GM21390 (cell line): ENCODE measurements around the gene PPP1R16B.

Experiments used
- ATAC-seq: cut with Tn5 transposase; IDR thresholded peaks from one replicate; pipeline ENCODE4 v1.9.1; 2021; ENCODE audit not compliant: unreplicated experiment

Gene PPP1R16B

DNA sequence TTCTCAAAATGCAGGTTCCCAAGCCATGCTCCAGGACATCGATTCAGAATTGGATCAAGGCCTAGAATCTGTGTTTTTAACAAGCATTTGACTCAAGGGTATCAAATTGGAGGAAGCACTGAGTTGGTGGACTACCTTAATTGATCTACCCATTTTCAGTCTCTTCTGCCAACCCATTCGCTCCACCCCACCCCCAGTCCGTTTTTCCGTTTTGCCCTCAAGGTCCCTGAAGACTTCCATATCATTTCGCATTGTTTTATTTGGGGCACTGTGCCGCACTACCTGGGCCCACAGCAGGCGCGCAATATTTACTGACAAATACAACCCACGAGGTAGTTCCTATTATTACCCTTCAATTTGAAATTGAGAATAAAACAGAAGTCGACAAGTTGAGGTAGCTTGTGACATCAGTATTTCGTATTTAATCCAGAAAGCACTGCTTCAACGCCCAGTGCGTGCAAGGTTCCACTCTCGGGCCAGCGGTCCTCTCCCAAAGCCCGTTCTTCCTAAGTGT lies 156.1 kb downstream of the PPP1R16B start:
- ATAC-seq = no peak

DNA sequence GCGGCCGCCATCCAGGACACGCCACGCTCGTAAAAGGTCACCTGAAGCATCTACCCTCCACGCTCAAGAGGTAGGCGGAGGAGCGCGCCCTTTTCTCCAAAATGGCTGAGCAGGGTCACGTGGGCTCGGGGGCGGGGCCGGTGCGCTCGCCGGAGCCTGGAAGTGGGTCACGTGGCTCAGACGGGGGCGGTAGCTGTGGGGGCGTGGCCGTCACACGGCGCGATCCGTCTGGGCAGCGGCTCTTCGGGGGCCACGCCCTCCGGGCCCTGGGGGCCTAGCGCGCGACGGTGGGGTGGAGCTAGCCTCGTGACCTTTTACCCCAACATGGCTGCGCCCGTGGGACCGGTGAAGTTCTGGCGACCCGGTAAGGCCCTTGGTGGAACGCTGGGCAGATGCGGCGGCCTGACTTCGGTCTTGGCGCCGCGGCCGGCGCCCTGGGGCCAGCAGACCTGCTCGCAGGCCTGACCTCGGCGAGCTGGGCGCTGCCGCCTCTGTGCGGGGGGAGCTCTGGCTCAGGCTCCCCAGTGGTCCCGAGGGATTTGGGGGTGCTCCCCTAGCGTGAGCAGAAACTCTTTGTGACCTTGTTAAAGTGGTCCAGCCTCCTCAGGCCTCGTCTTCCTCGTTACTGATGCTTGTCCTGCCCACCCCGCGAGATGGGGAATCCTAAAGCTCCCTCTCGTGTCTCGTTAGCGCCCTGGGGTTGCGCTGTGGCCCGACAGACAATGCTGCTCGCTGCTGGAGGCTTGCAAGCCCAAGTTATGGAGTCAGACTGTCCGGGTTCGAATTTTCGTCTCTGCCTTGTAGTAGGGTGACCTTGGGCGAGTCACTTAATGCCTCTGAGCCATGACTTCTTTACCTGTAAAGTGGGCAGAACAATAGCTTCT lies 156.8 kb downstream of the PPP1R16B start, which contains the start of gene DHX35:
TSS of gene DHX35 (plus strand) at position 301 of the 884 bp plus-strand sequence. CDS start at position 325, 24 bp downstream.
- ATAC-seq = peak; percentile 97

DNA sequence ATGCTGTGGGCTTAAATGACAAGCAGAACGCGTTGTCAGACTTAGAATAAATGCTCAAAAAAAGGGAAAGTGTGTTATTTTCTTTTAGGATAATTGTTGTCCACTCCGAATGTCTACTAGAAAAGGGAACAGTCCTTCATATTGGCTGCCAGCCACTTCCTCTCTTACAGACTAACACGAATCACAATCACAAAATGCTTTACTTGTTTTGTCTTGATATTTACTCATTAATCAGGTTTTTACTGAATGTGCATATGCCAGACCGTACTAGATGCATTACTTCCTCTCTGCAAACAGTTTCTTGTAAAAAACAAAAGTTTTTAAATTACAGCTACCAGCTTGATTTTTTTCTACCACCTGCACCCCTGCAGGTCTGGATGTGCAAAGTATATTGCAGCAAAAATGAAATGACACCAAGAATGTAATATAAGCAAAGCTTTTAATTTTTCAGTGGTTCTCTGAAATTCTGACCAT lies 157.5 kb downstream of the PPP1R16B start:
- ATAC-seq = no peak

- ATAC-seq = no peak
Observed at GRCh38 chr20:38963745-38964144, 158.2 kb downstream of the PPP1R16B start.

DNA sequence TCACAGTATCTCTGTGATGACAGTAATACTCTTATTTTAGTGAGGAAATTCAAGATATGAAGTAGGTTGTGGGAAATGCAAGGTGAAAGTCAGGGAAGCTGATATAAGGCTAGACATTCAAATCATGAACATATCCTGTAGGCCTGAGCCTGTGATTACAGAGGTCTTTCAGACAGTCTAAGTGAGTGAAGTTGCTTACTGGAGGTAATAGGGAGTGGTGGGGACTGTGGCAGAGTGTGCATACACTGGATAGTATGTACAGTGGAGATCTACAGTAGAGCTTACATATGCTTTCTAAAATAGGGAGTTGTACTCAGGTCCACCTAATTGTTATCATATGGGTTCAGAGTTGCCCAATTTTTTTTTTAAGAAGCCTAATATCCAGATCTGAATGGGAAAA lies 159.8 kb downstream of the PPP1R16B start:
- ATAC-seq = no peak

DNA sequence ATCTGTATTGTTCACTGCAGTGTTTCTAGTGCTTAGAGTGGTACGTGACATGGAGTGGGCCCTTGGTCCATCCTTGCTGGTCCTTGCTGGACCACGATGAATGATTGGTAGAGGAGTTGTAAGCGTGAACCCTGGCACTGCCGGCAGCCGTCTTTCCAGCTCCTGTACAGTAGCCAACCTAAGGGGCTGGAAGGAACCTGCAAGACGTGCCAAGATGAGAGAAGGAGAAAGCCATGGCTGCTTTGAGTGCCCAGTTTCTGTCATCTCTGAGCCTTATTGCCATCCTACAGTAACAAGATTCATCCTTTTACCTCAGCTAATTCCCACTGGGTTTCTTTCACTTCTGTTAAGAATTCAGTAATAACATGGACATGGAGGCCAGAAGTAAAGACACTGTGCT lies 162.6 kb downstream of the PPP1R16B start:
- ATAC-seq = no peak

DNA sequence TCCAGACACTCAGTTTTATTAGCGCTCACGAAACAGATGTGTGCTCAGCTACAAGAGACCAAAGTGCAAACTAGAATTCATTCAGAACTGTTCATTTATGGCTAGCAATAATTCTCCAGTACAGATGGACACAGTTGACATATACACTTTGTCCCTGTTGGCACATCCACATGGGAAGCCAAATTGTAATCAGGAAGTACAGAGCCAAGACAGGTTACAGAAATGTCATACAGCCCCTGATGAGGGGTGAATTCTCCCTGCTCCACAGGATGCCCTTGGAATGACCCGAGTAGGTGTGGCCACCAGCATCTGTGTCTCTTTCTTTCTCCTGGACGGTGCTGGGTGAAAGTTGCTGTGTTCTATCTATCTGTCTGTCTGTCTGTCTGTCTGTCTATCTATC lies 164.2 kb downstream of the PPP1R16B start:
- no peak for ATAC-seq

DNA sequence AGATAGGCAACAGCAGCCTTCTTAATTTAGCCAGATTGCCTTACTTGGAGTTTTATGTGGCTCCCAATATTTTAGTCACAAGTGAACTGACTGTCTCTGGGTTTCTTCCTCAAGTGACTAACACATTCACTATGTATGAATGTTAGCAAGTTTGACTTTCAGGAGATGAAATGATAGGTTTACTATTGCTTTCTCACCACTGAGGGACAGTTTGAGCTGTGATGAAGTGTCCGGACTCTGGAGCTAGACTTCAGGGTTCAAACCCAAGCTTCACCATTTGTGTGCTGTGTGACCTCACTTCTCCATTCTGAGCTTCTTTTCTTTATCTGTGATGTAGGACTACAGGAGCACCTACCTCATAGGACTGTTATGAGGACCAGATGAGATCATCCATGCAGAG lies 164.8 kb downstream of the PPP1R16B start:
- ATAC-seq = no peak
